ENCODE measurements around the gene QRFPR. TPM values are rescaled to one million over a fixed set of nuclear protein-coding genes. Genes with fewer than 3 reads are reported as not detected.

QRFPR gene
- total RNA-seq, 4 donors from 2014 or later, result 3.0 TPM; not detected in 3

- Histone ChIP-seq H3K27me3 (no peaks in the 10 kb centered on the region), H3K36me3 (no peaks in the 10 kb centered on the region), H3K27ac (no peak overlapping the region), H3K4me3 (no peak overlapping the region), H3K9me3 (no peaks in the 10 kb centered on the region), H3K4me1 (no peaks in the 10 kb centered on the region)
- intact Hi-C loops (cut with DNase I; ENCODE audit: low total_unique reads), result no loop called here
- DNase-seq, result no peak
- TF ChIP-seq POLR2A (IDR thresholded peaks at IDR 0.05) (no peak), CTCF (IDR thresholded peaks at IDR 0.05) (no peak)
Measured at GRCh38 chr4:121308828-121309227, 72.0 kb downstream of the QRFPR start.

GRCh38 chr4:121308328-121308663 lies 72.5 kb downstream of the QRFPR start:
- H3K4me1 ChIP-seq, result no peaks in the 10 kb centered on the region
- H3K27ac ChIP-seq, result no peak overlapping the region
- H3K27me3 ChIP-seq, result no peaks in the 10 kb centered on the region
- intact Hi-C loops (cut with DNase I; ENCODE audit: low total_unique reads), result no loop called here
- H3K4me3 ChIP-seq, result no peak overlapping the region
- H3K9me3 ChIP-seq, result no peaks in the 10 kb centered on the region
- DNase-seq, result no peak
- TF ChIP-seq POLR2A (IDR thresholded peaks at IDR 0.05) (no peak), CTCF (IDR thresholded peaks at IDR 0.05) (no peak)
- H3K36me3 ChIP-seq, result no peaks in the 10 kb centered on the region

GRCh38 chr4:121307445-121308327 lies 73.1 kb downstream of the QRFPR start:
- intact Hi-C loops (cut with DNase I; ENCODE audit: low total_unique reads), result no loop called here
- Histone ChIP-seq H3K27ac (no peak overlapping the region), H3K27me3 (no peaks in the 10 kb centered on the region), H3K4me3 (no peak overlapping the region), H3K36me3 (no peaks in the 10 kb centered on the region), H3K9me3 (no peaks in the 10 kb centered on the region), H3K4me1 (no peaks in the 10 kb centered on the region)
- no peak for DNase-seq
- TF ChIP-seq CTCF (IDR thresholded peaks at IDR 0.05), result no peak
- no peak for TF ChIP-seq POLR2A (IDR thresholded peaks at IDR 0.05)

GRCh38 chr4:121306931-121307330 lies 73.9 kb downstream of the QRFPR start:
- Histone ChIP-seq H3K27me3 (no peaks in the 10 kb centered on the region), H3K9me3 (no peaks in the 10 kb centered on the region), H3K27ac (no peak overlapping the region), H3K36me3 (no peaks in the 10 kb centered on the region), H3K4me3 (no peak overlapping the region), H3K4me1 (no peaks in the 10 kb centered on the region)
- TF ChIP-seq POLR2A (IDR thresholded peaks at IDR 0.05) (no peak), CTCF (IDR thresholded peaks at IDR 0.05) (no peak)
- intact Hi-C loops (cut with DNase I; ENCODE audit: low total_unique reads), result no loop called here
- no peak for DNase-seq

GRCh38 chr4:121304893-121305292 lies 75.9 kb downstream of the QRFPR start:
- intact Hi-C loops (cut with DNase I; ENCODE audit: low total_unique reads), result no loop called here
- H3K9me3 ChIP-seq, result no peaks in the 10 kb centered on the region
- H3K27ac ChIP-seq, result no peak overlapping the region
- no peak for DNase-seq
- TF ChIP-seq POLR2A (IDR thresholded peaks at IDR 0.05) (no peak), CTCF (IDR thresholded peaks at IDR 0.05) (no peak)
- H3K4me3 ChIP-seq, result no peak overlapping the region
- H3K36me3 ChIP-seq, result no peaks in the 10 kb centered on the region
- no peaks in the 10 kb centered on the region for H3K27me3 ChIP-seq
- H3K4me1 ChIP-seq, result no peaks in the 10 kb centered on the region

All from uterus (tissue), 4 donors.